BE2C (cell line): ENCODE data around the gene ARFGEF2.

Source experiments
- DNase-seq: peaks from one replicate; pipeline ENCODE4 v3.0.0-alpha.2; 2020
- H3K27me3 ChIP-seq: fragments of 250-450 bp; sonication (Bioruptor Pico); 2 replicates; pipeline ENCODE4 v1.5.1; 2020; ENCODE audit warnings: mild to moderate bottlenecking
- H3K36me3 ChIP-seq: fragments of 250-450 bp; sonication (Bioruptor Pico); 2 replicates; pipeline ENCODE4 v1.5.1; 2020; ENCODE audit warnings: mild to moderate bottlenecking
- H3K4me1 ChIP-seq: fragments of 250-450 bp; sonication (Bioruptor Pico); 2 replicates; pipeline ENCODE4 v1.5.1; 2020
- H3K4me3 ChIP-seq: 2 replicates; pipeline ENCODE4 v1.5.1; 2011; ENCODE audit warnings: low read depth, low read length
- H3K9me3 ChIP-seq: fragments of 250-450 bp; sonication (Bioruptor Pico); 2 replicates; pipeline ENCODE4 v1.5.1; 2020
- CTCF ChIP-seq: IDR thresholded peaks from 2 replicates; pipeline ENCODE4 v1.5.1; 2012; ENCODE audit warnings: mild to moderate bottlenecking, low read depth, low read length

The ARFGEF2 gene

GRCh38 chr20:49028684-49029083, 107.2 kb downstream of the ARFGEF2 start:
- H3K4me1 ChIP-seq = no peaks in the 10 kb centered on the region
- TF ChIP-seq CTCF = peak; percentile 66
- H3K36me3 ChIP-seq = peaks cover 58% of the 10 kb centered on the region
- peak; percentile 17 for DNase-seq
- H3K9me3 ChIP-seq = no peaks in the 10 kb centered on the region
- no peak overlapping the region for H3K4me3 ChIP-seq
- H3K27me3 ChIP-seq = no peaks in the 10 kb centered on the region

GRCh38 chr20:49029203-49029602, 107.7 kb downstream of the ARFGEF2 start:
- no peak for TF ChIP-seq CTCF
- Histone ChIP-seq H3K4me1 (no peaks in the 10 kb centered on the region), H3K4me3 (no peak overlapping the region), H3K9me3 (no peaks in the 10 kb centered on the region), H3K27me3 (no peaks in the 10 kb centered on the region), H3K36me3 (peaks cover 55% of the 10 kb centered on the region)
- DNase-seq = no peak

- TF ChIP-seq CTCF = no peak
- no peak overlapping the region for H3K4me3 ChIP-seq
- peaks cover 51% of the 10 kb centered on the region for H3K36me3 ChIP-seq
- no peak for DNase-seq
- no peaks in the 10 kb centered on the region for H3K9me3 ChIP-seq
- H3K27me3 ChIP-seq = no peaks in the 10 kb centered on the region
- no peaks in the 10 kb centered on the region for H3K4me1 ChIP-seq
These were observed 109.6 kb downstream of the ARFGEF2 start for GRCh38 chr20:49030954-49031619.

- no peaks in the 10 kb centered on the region for H3K4me1 ChIP-seq
- H3K9me3 ChIP-seq = no peaks in the 10 kb centered on the region
- no peak for TF ChIP-seq CTCF
- no peak overlapping the region for H3K4me3 ChIP-seq
- no peaks in the 10 kb centered on the region for H3K27me3 ChIP-seq
- no peak for DNase-seq
- H3K36me3 ChIP-seq = peaks cover 47% of the 10 kb centered on the region
These were observed 110.9 kb downstream of the ARFGEF2 start for GRCh38 chr20:49032455-49032854.

GRCh38 chr20:49034070-49034732, 112.7 kb downstream of the ARFGEF2 start:
- Histone ChIP-seq H3K9me3 (no peaks in the 10 kb centered on the region), H3K4me1 (no peaks in the 10 kb centered on the region), H3K36me3 (peaks cover 32% of the 10 kb centered on the region), H3K4me3 (no peak overlapping the region), H3K27me3 (no peaks in the 10 kb centered on the region)
- TF ChIP-seq CTCF = no peak
- no peak for DNase-seq

- peaks cover 14% of the 10 kb centered on the region for H3K36me3 ChIP-seq
- H3K4me3 ChIP-seq = no peak overlapping the region
- H3K27me3 ChIP-seq = no peaks in the 10 kb centered on the region
- no peak for DNase-seq
- TF ChIP-seq CTCF = no peak
- no peaks in the 10 kb centered on the region for H3K9me3 ChIP-seq
- no peaks in the 10 kb centered on the region for H3K4me1 ChIP-seq
These were observed 116.5 kb downstream of the ARFGEF2 start for GRCh38 chr20:49037962-49038387.
